ENCODE data around the gene GANAB.

GRCh38 chr11:62611705-62612365 lies 34.6 kb downstream of the GANAB start:
- TF ChIP-seq, protein P1, sequence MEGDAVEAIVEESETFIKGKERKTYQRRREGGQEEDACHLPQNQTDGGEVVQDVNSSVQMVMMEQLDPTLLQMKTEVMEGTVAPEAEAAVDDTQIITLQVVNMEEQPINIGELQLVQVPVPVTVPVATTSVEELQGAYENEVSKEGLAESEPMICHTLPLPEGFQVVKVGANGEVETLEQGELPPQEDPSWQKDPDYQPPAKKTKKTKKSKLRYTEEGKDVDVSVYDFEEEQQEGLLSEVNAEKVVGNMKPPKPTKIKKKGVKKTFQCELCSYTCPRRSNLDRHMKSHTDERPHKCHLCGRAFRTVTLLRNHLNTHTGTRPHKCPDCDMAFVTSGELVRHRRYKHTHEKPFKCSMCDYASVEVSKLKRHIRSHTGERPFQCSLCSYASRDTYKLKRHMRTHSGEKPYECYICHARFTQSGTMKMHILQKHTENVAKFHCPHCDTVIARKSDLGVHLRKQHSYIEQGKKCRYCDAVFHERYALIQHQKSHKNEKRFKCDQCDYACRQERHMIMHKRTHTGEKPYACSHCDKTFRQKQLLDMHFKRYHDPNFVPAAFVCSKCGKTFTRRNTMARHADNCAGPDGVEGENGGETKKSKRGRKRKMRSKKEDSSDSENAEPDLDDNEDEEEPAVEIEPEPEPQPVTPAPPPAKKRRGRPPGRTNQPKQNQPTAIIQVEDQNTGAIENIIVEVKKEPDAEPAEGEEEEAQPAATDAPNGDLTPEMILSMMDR (conservative IDR thresholded peaks at IDR 0.05 in 1 of 2, IDR thresholded peaks at IDR 0.05 in 1 of 2; ENCODE audit: low read depth in 1 of 2, low read length in 2 of 2), result peak in 1 of 2 donors; percentile 7
- TF ChIP-seq EZH2 (IDR thresholded peaks at IDR 0.05; ENCODE audit: low read length, missing control alignments), result no peak

Data from fibroblast of lung (primary cell).